SK-N-MC (cell line): Measurements from ENCODE around the gene DLGAP1.
A peak's percentile ranks its signal among the peaks of the same experiment; 100 is the strongest.

Experiments used
- DNase-seq: peaks from one replicate; pipeline ENCODE4 v3.0.0-alpha.2; 2011; ENCODE audit warnings: low read depth, low spot score
- H3K27ac ChIP-seq: fragments of 200-600 bp; sonication (generic); 2 replicates; pipeline ENCODE4 v1.5.1; 2016; ENCODE audit warnings: mixed run types
- H3K36me3 ChIP-seq: fragments of 200-600 bp; sonication (generic); 2 replicates; pipeline ENCODE4 v1.6.1; 2017; ENCODE audit warnings: antibody characterized with exemption, low read length, mixed read lengths; ENCODE audit not compliant: insufficient read depth
- H3K4me3 ChIP-seq: fragments of 200-600 bp; sonication (generic); 2 replicates; pipeline ENCODE4 v1.5.1; 2016
- H3K9ac ChIP-seq: fragments of 200-600 bp; sonication (generic); 2 replicates; pipeline ENCODE4 v1.8.0; 2017; ENCODE audit warnings: mixed run types, mixed read lengths; ENCODE audit not compliant: insufficient read length
- H3K9me3 ChIP-seq: fragments of 200-600 bp; sonication (generic); 2 replicates; pipeline ENCODE4 v1.6.1; 2017; ENCODE audit warnings: low read depth, mild to moderate bottlenecking, antibody characterized with exemption, low read length, moderate library complexity, mixed read lengths
- EZH2 ChIP-seq: fragments of 200-600 bp; sonication (generic); IDR thresholded peaks from one replicate; pipeline ENCODE4 v1.6.1; 2017; ENCODE audit warnings: antibody characterized with exemption
- FOXP2 ChIP-seq: optimal IDR thresholded peaks from 2 replicates; pipeline ENCODE3; 2011; ENCODE audit warnings: mild to moderate bottlenecking, moderate library complexity; ENCODE audit not compliant: insufficient read depth; ENCODE audit errors: extremely low read length, control extremely low read depth
- POLR2AphosphoS5 ChIP-seq: IDR thresholded peaks from 2 replicates; pipeline ENCODE4 v1.6.1; 2012; ENCODE audit warnings: mild to moderate bottlenecking, low read depth, low read length, borderline replicate concordance

The DLGAP1 gene

DNA sequence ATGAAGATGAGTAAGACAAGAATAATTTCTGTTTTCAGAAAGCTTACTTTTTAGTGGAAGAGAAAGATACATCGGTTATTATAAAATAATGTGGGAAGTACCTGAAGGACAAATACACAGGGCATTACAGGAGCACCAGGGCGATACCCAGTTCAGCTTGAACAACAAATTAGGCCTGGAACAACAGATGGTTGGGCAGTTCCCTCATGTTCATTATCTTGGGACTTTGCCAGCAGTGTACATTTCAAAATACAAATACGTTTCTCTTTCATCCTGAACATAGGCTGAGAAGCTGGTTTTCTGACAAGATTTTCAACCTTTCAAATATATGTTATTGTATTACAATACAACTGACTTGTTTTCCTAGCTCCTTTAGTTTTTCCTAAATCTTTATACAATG lies 925.5 kb downstream of the DLGAP1 start:
- no peak overlapping the region for H3K27ac ChIP-seq
- H3K9ac ChIP-seq: no peak overlapping the region
- H3K36me3 ChIP-seq: no peaks in the 10 kb centered on the region
- no peak for DNase-seq
- no peak for TF ChIP-seq EZH2
- TF ChIP-seq POLR2AphosphoS5: no peak
- no peak for TF ChIP-seq FOXP2
- H3K4me3 ChIP-seq: no peak overlapping the region
- peaks cover 3% of the 10 kb centered on the region; the same call in 1 of the 2 replicates for H3K9me3 ChIP-seq

- Histone ChIP-seq H3K27ac (no peak overlapping the region), H3K9ac (no peak overlapping the region)
These were observed 926.0 kb downstream of the DLGAP1 start for GRCh38 chr18:3529077-3529476.

GRCh38 chr18:3528231-3528630 lies 926.9 kb downstream of the DLGAP1 start:
- Histone ChIP-seq H3K27ac (no peak overlapping the region), H3K4me3 (no peak overlapping the region), H3K9me3 (peaks cover 3% of the 10 kb centered on the region; the same call in 1 of the 2 replicates), H3K36me3 (no peaks in the 10 kb centered on the region), H3K9ac (no peak overlapping the region)
- no peak for DNase-seq
- TF ChIP-seq EZH2: no peak
- no peak for TF ChIP-seq POLR2AphosphoS5
- TF ChIP-seq FOXP2: no peak

More at GRCh38 chr18:3529077-3529476, 926.0 kb downstream of the DLGAP1 start:
- TF ChIP-seq EZH2: no peak
- TF ChIP-seq FOXP2: no peak
- no peak for TF ChIP-seq POLR2AphosphoS5
- DNase-seq: no peak
- Histone ChIP-seq H3K9me3 (peaks cover 3% of the 10 kb centered on the region; the same call in 1 of the 2 replicates), H3K4me3 (no peak overlapping the region), H3K36me3 (no peaks in the 10 kb centered on the region)

GRCh38 chr18:3526421-3527354 lies 928.4 kb downstream of the DLGAP1 start:
- no peak for DNase-seq
- TF ChIP-seq FOXP2: no peak
- TF ChIP-seq EZH2: no peak
- TF ChIP-seq POLR2AphosphoS5: no peak
- peaks cover 3% of the 10 kb centered on the region; the same call in 1 of the 2 replicates for H3K9me3 ChIP-seq
- H3K27ac ChIP-seq: 0 out of 2 replicates have a peak overlapping the region, but pooled peaks have one; percentile 3
- H3K4me3 ChIP-seq: no peak overlapping the region
- no peak overlapping the region for H3K9ac ChIP-seq
- H3K36me3 ChIP-seq: no peaks in the 10 kb centered on the region

DNA sequence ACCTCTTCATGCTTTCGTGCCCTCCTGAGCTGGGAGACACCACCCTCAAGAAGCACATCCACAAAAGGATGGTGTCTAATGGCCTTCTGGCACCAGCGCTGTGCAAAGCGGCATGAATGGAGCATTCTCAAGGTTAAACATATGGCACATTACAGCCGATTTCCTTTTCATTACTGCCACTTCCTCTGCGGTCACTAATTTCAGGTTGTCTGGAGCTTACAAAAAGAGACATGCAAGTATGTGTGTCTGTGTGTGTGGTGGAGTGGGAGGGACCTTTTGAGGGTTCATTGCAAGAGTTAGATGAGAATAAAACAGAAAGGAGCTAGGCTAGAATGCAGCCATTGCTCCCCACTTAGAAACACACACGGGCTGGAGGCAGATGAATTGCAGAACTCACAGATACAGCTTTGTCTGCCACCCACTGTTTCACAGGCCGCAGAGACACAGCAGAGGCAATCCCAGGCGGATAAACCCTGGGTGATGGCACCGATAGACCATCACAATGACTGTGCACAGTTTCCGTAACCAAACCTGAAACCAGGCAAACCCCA lies 929.2 kb downstream of the DLGAP1 start:
- Histone ChIP-seq H3K36me3 (no peaks in the 10 kb centered on the region), H3K9me3 (peaks cover 3% of the 10 kb centered on the region; the same call in 1 of the 2 replicates), H3K9ac (no peak overlapping the region), H3K27ac (no peak overlapping the region), H3K4me3 (no peak overlapping the region)
- DNase-seq: no peak
- TF ChIP-seq FOXP2 (no peak), POLR2AphosphoS5 (no peak), EZH2 (no peak)

- Histone ChIP-seq H3K27ac (no peak overlapping the region), H3K36me3 (no peaks in the 10 kb centered on the region), H3K9me3 (peaks cover 3% of the 10 kb centered on the region; the same call in 1 of the 2 replicates), H3K4me3 (no peak overlapping the region), H3K9ac (no peak overlapping the region)
- no peak for DNase-seq
- TF ChIP-seq FOXP2: no peak
- TF ChIP-seq EZH2: no peak
- no peak for TF ChIP-seq POLR2AphosphoS5
These were observed 930.4 kb downstream of the DLGAP1 start for GRCh38 chr18:3524706-3525105.

DNA sequence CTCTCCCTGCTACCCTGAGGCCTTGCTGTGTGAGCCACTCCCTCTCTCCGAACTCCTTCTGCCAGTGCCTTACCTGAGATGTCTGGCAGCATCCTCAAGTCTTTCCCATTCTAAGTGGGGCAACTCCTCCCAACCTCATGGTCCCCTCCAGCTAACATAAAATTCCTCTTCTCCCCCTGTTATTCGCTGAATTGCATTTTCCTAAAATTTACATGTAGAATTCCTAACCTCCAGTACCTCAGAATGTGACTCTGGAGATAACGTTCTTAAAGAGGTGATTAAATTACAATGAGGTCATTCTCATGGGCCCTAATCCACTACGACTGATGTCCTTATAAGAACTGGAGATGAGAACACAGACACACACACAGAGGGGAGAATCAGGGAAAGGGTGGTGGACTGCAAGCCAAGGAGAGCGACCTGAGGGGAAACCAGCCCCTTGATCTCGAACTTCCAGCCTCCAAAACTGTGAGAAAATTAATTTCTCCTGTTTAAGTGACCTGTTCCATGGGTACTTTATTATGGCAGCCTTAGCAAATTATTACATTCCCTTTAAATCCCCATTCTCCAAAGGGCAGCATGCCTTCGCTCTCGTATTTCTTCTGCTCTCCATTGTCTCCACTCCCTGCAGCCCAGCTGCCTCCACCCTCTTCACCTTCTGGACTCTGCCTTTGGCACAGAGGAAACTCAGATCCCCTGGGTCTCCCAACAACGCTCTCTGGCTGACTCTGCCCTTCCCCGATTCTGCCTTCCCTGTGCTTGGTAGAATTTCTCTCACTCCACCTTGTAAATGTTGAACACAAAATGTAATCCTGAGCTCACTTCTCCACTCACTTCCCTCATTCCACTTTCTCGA lies 934.6 kb downstream of the DLGAP1 start:
- peaks cover 3% of the 10 kb centered on the region; the same call in 1 of the 2 replicates for H3K9me3 ChIP-seq
- no peak overlapping the region for H3K27ac ChIP-seq
- H3K4me3 ChIP-seq: no peak overlapping the region
- no peak overlapping the region for H3K9ac ChIP-seq
- DNase-seq: no peak
- no peaks in the 10 kb centered on the region for H3K36me3 ChIP-seq
- TF ChIP-seq POLR2AphosphoS5 (no peak), EZH2 (no peak), FOXP2 (no peak)
